ENCODE measurements around the gene TMEM62.
A peak's percentile ranks its signal among the peaks of the same experiment; 100 is the strongest.
"Not testable (repeated sequence)": the region's sequence is repeated elsewhere in the genome, so short reads cannot be mapped to it uniquely, and the experiment has no call there.

Gene TMEM62

GRCh38 chr15:43125100-43125661, 8.2 kb upstream of the TMEM62 start:
- no peak for DNase-seq

- DNase-seq, result no peak
Measured at GRCh38 chr15:43126356-43126755, 7.0 kb upstream of the TMEM62 start.

- no peak for DNase-seq
Measured at GRCh38 chr15:43127752-43128151, 5.6 kb upstream of the TMEM62 start.

- DNase-seq, result not testable (repeated sequence)
Measured at GRCh38 chr15:43128174-43128979, 5.0 kb upstream of the TMEM62 start.

- DNase-seq, result no peak
Measured at GRCh38 chr15:43128980-43129335, 4.4 kb upstream of the TMEM62 start.

GRCh38 chr15:43132830-43133429, 456 bp upstream of the TMEM62 start:
- DNase-seq, result no peak

- DNase-seq, result no peak
Measured at GRCh38 chr15:43134157-43134635, 810 bp downstream of the TMEM62 start.

GRCh38 chr15:43135351-43135750, 2.0 kb downstream of the TMEM62 start:
- DNase-seq, result no peak

GRCh38 chr15:43143203-43143941, 10.0 kb downstream of the TMEM62 start:
- no peak for DNase-seq

- no peak for DNase-seq
Measured at GRCh38 chr15:43144512-43144911, 11.1 kb downstream of the TMEM62 start.

GRCh38 chr15:43146184-43146583, 12.8 kb downstream of the TMEM62 start:
- DNase-seq, result no peak

- DNase-seq, result no peak
Measured at GRCh38 chr15:43150191-43150929, 17.0 kb downstream of the TMEM62 start.

- peak in 1 of 2 donors; percentile 53 for DNase-seq
Measured at GRCh38 chr15:43151688-43152087, 18.3 kb downstream of the TMEM62 start.

- no peak for DNase-seq
Measured at GRCh38 chr15:43153269-43153668, 19.9 kb downstream of the TMEM62 start.

GRCh38 chr15:43165801-43166325, 32.5 kb downstream of the TMEM62 start:
- no peak for DNase-seq

GRCh38 chr15:43167261-43167660, 33.9 kb downstream of the TMEM62 start:
- not testable (repeated sequence) for DNase-seq

- no peak for DNase-seq
Measured at GRCh38 chr15:43168192-43169107, 35.1 kb downstream of the TMEM62 start.

GRCh38 chr15:43169888-43170287, 36.5 kb downstream of the TMEM62 start:
- no peak for DNase-seq

- DNase-seq, result not testable (repeated sequence)
Measured at GRCh38 chr15:43175656-43176309, 42.4 kb downstream of the TMEM62 start.

- DNase-seq, result not testable (repeated sequence)
Measured at GRCh38 chr15:43177147-43177546, 43.8 kb downstream of the TMEM62 start.

- DNase-seq, result no peak
Measured at GRCh38 chr15:43183270-43183669, 49.9 kb downstream of the TMEM62 start.
